GM19023 (cell line): ENCODE data around the gene PYGL.
"Not testable (repeated sequence)": the region's sequence is repeated elsewhere in the genome, so short reads cannot be mapped to it uniquely, and the experiment has no call there.

Experiments used
- ATAC-seq: cut with Tn5 transposase; IDR thresholded peaks from one replicate; pipeline ENCODE4 v1.9.1; 2021; ENCODE audit warnings: mild to moderate bottlenecking, moderate library complexity; ENCODE audit not compliant: unreplicated experiment

Gene PYGL

DNA sequence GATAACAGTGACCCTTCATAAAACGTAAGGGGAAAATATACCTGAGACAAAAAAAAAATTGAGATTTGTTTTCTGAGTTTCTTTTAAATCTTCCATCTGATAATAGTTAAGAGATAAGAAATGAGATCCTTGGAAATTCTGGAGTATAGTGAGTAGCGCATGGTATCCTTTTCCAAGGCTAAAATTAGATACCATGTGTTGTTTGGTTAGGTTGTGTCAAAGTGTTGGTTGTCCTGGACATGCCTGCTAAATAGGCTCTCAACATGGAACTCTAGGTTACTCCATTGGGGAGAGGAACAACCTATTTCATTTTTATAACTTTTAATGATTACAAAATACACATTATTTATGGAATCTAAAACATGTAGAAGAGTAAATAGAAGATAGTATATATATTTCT is 14.8 kb downstream of the PYGL start:
- no peak for ATAC-seq

DNA sequence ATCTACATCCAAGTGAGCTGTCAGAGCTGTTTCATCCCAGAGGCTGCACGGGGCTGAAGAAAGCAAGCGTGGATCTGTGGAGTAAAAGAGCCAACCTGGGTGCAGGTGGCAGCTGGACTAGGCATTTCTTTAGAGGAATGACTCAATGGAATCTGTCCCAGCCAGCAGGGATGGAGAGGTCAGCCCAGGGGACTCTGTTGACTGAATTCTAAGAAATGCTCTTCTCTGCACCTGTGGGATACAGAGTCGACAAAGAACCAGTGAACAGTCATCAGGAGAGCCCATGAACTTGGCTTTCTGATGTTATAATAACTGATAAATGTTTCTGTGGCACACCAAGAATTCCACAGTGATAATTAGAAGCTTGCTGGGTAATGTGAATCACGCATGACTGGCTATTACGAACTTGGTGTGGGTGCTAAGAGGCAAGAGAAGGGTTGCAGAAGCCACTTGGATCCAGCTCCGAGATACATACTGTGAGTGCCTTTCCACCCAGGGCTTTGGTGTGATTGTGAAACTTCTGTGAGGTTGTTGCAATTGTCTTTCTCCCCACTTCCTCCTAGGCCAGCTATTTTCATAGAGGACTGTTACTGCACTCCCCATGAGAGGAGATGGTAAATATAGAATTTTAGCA is 16.2 kb downstream of the PYGL start:
- ATAC-seq: no peak

DNA sequence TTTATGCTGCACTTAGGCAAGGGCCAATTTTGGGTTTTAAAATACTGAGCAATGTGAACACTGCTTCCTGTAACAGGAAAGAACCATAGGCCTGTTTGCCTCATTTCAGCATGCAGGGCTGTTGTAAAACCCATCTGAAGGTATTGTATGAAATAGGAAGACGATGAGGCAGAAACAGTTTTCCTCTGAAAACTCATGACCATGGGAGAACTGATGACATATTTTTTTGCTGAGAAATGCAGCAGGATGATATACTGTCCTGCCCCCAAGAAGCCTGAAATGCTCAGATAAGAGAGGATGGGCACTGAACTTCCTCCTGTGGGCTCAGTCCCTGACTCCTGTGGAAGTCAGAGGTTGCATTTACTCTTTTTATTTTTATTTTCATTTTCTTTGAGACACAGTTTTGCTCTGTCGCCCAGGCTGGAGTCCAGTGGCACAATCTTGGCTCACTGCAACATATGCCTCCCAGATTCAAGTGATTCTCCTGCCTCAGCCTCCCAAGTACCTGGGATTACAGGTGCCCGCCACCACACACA is 17.4 kb downstream of the PYGL start:
- no peak for ATAC-seq

DNA sequence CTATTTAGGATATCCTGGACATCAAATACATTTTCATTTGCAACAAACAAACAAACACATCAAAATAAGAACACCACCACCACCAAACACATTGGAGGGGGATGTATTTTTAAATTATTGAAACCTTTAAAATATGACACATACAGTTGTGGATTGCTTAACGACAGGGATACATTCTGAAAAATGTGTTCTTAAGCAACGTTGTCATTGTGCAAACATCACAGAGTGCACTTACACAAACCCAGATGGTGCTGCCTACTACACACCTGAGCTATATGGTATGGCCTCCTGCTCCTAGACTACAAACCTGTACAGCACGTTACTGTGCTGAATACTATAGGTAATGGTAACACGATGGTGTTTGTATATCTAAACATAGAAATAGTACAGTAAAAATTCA is 19.4 kb downstream of the PYGL start:
- ATAC-seq: no peak

- ATAC-seq: no peak
Measured at GRCh38 chr14:50924236-50924635, 20.0 kb downstream of the PYGL start.

GRCh38 chr14:50922803-50923202 is 21.5 kb downstream of the PYGL start:
- no peak for ATAC-seq

GRCh38 chr14:50920482-50921230 is 23.6 kb downstream of the PYGL start:
- no peak for ATAC-seq

- ATAC-seq: not testable (repeated sequence)
Measured at GRCh38 chr14:50919524-50919923, 24.8 kb downstream of the PYGL start.

- no peak for ATAC-seq
Measured at GRCh38 chr14:50917449-50917848, 26.8 kb downstream of the PYGL start.

DNA sequence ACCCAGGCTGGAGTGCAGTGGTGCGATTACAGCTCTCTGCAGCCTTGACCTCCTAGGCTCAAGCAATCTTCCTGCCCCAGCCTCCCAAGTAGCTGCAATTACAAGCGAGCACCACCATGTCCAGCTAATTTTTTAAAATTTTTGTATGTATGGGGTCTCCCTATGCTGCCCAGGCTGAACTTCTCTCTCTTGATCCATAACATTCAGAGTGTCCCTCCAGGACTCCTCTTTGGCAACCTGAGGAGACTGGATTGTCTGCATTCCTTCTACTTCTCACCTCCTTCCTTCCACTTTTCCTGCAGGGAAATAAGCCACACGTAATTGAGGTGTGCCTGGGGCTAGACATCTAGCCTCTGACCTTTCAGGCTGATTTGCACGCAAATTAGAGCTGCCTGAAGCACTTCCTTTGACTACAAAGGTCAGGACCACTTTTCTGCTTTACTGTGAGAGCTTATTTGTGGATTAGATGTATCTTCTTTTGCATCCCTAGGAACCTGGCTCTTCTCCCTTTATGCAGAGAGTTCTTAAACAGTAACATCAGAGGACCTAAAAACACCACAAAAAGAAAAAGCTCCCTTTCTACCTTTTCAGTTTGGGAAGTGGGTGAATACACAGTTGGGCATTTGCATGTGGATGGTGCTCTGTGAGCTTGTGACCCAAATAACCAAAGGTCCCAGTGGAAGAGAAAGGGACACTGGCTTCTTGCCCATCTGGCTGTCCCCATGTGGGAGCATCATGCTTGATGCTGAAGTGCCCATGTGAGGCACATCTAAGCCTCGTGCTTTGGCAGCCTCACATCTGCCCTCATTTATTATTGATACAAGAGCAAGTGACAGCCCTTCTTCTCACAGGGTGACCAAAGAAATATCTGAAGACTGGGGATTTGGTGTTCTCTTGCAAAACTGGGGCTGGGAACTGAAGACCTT is 33.5 kb downstream of the PYGL start:
- ATAC-seq: no peak

DNA sequence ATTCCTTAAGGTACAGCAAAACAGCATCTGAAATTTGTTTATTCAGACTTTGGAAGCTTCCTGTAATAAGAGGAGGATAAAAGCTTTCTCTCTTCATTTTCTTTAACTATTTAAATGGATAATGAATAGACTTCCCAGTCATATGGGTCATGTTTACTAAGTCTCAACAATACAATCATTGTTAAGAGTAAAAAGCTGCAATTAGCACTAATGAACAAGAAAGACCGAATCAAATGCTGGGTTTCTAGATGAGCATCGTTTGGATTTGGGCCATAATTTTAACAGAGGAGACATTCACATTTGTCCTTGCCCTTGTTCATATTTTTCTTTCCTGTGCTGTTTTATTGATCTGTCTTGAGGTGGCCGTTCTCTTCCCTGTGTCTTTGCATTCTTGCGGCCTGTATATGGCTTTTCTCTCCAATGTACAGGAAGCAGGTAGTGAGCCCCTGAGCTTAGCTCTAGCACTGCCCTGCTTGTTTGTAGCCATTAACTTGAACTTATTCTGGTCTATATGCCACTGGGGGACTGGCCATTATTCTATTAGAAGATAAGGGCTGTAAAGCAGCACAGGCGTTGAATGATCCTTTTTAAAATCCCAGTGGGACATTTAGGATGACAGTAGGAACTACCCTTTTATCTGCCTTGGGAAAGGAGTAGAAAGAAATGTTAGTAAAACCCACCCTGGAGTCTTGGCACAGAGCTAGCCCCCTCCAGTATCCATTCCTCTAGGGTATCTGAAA is 37.8 kb downstream of the PYGL start:
- no peak for ATAC-seq

GRCh38 chr14:50904719-50905118 is 39.6 kb downstream of the PYGL start:
- ATAC-seq: no peak

GRCh38 chr14:50901361-50901760 is 42.9 kb downstream of the PYGL start:
- no peak for ATAC-seq

DNA sequence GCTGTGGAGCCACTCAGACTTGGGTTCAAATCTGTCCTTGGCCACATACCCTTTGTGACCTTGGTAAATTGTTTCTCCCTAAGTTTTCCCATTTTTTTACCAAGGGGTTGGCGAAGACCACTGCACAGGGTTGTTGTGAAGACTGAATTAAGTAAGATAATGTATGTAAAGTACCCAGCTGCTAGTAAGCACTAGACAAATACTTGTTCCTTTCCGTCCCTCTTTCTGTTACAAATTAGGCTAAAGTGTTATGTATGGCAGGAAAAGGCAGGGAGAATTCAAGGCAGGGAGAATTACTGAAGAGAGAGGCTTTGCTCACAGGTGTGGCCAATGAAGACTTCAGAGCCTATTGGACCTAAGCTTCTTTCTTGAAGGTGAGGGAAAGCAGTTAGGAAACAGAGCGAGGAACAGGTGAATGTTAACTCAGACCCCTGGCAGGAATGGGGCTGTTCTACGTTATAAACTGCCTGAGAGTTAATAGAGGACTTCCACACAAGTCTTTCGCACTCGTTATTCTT is 46.6 kb downstream of the PYGL start:
- ATAC-seq: no peak

- not testable (repeated sequence) for ATAC-seq
Measured at GRCh38 chr14:50897005-50897404, 47.3 kb downstream of the PYGL start.

GRCh38 chr14:50896421-50896820 is 47.9 kb downstream of the PYGL start:
- ATAC-seq: not testable (repeated sequence)

- no peak for ATAC-seq
Measured at GRCh38 chr14:50892255-50892654, 52.0 kb downstream of the PYGL start.

- ATAC-seq: no peak
Measured at GRCh38 chr14:50887476-50887875, 56.8 kb downstream of the PYGL start.

DNA sequence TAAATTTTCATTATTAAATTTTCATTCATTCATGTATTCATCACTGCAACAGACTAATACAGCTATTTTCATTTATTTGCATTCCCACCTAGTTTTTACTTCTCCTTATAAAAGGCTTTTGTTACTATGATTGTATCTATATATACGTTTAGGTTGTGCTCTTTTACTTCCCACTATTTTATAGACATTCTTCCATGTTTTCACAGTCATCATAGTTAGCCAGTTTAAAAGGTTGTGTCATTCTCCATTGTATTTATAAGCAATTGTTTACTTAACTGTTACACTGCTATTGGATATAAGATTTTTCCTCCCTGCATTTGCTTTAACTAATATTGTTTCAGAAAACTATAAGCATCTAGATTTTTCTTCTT is 60.5 kb downstream of the PYGL start:
- ATAC-seq: no peak
